GM19438 (cell line): ENCODE data around the gene FECH.
A peak's percentile ranks its signal among the peaks of the same experiment; 100 is the strongest.

Source experiments
- ATAC-seq: cut with Tn5 transposase; IDR thresholded peaks from one replicate; pipeline ENCODE4 v1.9.1; 2021; ENCODE audit warnings: low read depth; ENCODE audit not compliant: unreplicated experiment

FECH gene

GRCh38 chr18:57583297-57583835, 3.1 kb downstream of the FECH start:
- no peak for ATAC-seq

- ATAC-seq = peak; percentile 82
These were observed 5.1 kb downstream of the FECH start for GRCh38 chr18:57581301-57581934.

GRCh38 chr18:57579934-57580333, 6.6 kb downstream of the FECH start:
- ATAC-seq = no peak

GRCh38 chr18:57576316-57576715, 10.2 kb downstream of the FECH start:
- no peak for ATAC-seq

GRCh38 chr18:57575542-57575941, 11.0 kb downstream of the FECH start:
- no peak for ATAC-seq

GRCh38 chr18:57574866-57575265, 11.6 kb downstream of the FECH start:
- ATAC-seq = no peak

GRCh38 chr18:57570162-57570561, 16.3 kb downstream of the FECH start:
- ATAC-seq = no peak

- ATAC-seq = no peak
These were observed 17.4 kb downstream of the FECH start for GRCh38 chr18:57569133-57569532.

GRCh38 chr18:57561728-57562423, 24.6 kb downstream of the FECH start:
- no peak for ATAC-seq

- no peak for ATAC-seq
These were observed 25.2 kb downstream of the FECH start for GRCh38 chr18:57561261-57561660.

- no peak for ATAC-seq
These were observed 27.2 kb downstream of the FECH start for GRCh38 chr18:57559314-57559713.

- no peak for ATAC-seq
These were observed 31.4 kb downstream of the FECH start for GRCh38 chr18:57555134-57555533.

GRCh38 chr18:57550510-57550909, 36.0 kb downstream of the FECH start:
- ATAC-seq = no peak

GRCh38 chr18:57547260-57547659, 39.2 kb downstream of the FECH start:
- ATAC-seq = no peak

GRCh38 chr18:57544936-57545660, 41.4 kb downstream of the FECH start:
- ATAC-seq = peak; percentile 79

- ATAC-seq = no peak
These were observed 42.9 kb downstream of the FECH start for GRCh38 chr18:57543560-57543959.

- no peak for ATAC-seq
These were observed 43.6 kb downstream of the FECH start for GRCh38 chr18:57542812-57543427.

GRCh38 chr18:57542126-57542525, 44.4 kb downstream of the FECH start:
- no peak for ATAC-seq

GRCh38 chr18:57539702-57540101, 46.8 kb downstream of the FECH start:
- ATAC-seq = no peak

- ATAC-seq = no peak
These were observed 47.9 kb downstream of the FECH start for GRCh38 chr18:57538614-57539013.

GRCh38 chr18:57534511-57534909, 52.0 kb downstream of the FECH start:
- ATAC-seq = no peak
